GM12878 (cell line): Measurements from ENCODE around the gene GLIPR2. TPM values are rescaled to one million over a fixed set of nuclear protein-coding genes. Genes with fewer than 3 reads are reported as not detected.
A peak's percentile ranks its signal among the peaks of the same experiment; 100 is the strongest.

Experiments used
- ATAC-seq: fragments of 200-7000 bp; cut with Tn5 transposase; 3 replicates; pipeline ENCODE4 v1.9.1; 2020; ENCODE audit warnings: mild to moderate bottlenecking, moderate library complexity
- BruUV-seq: library from RNA; stranded (reverse); fragments of 400-500 nt; replicated peaks from 2 replicates; lab custom pipeline; 2021; lab: Mats Ljungman, UMichigan
- CTCF ChIA-PET: fragments of 300-600 bp; sonication (Branson Sonifier 250); formaldehyde crosslinking; extraction: SDS; loops from one replicate; lab custom pipeline; 2021; ENCODE audit warnings: inconsistent platforms; lab: Yijun Ruan, JAX
- POLR2A ChIA-PET: fragments of 350-600 bp; formaldehyde crosslinking; extraction: SDS; loops from one replicate; lab custom pipeline; 2021; ENCODE audit warnings: inconsistent platforms; lab: Charles Lee
- RAD21 ChIA-PET: fragments of 300-600 bp; sonication (Branson Sonifier 250); formaldehyde crosslinking; loops from one replicate; lab custom pipeline; 2023; ENCODE audit warnings: antibody characterized with exemption; ENCODE audit not compliant: unreplicated experiment; lab: Charles Lee
- SMC1A ChIA-PET: fragments of 300-600 bp; sonication (Branson Sonifier 250); formaldehyde crosslinking; loops from one replicate; lab custom pipeline; 2023; ENCODE audit not compliant: unreplicated experiment, uncharacterized antibody; lab: Charles Lee
- DNase-seq: peaks from one replicate; pipeline ENCODE4 v3.0.0-alpha.2; 2011; ENCODE audit warnings: low read depth, low spot score
- FAIRE-seq: peaks from 3 replicates; lab custom pipeline; 2011; peaks lifted over from hg19 to GRCh38; lab: Jason Lieb, UNC
- H2AFZ ChIP-seq: 2 replicates; pipeline ENCODE4 v1.6.0; 2011; ENCODE audit warnings: low read depth, low read length, control low read depth; ENCODE audit not compliant: control insufficient read depth
- H3K27ac ChIP-seq: 2 replicates; pipeline ENCODE4 v1.5.1; 2011; ENCODE audit warnings: control low read depth; ENCODE audit not compliant: control insufficient read depth, insufficient read depth
- H3K27me3 ChIP-seq, 2 experiments: replicated peaks in 1 of 2; 2 replicates each; pipeline versions ENCODE4 v1.6.0 to v1.6.1; 2011; ENCODE audit warnings: low read length in 1 of 2; ENCODE audit not compliant: control insufficient read depth in 2 of 2, insufficient read depth in 2 of 2
- H3K36me3 ChIP-seq, 2 experiments: 2 replicates each; pipeline ENCODE4 v1.5.1; 2011; ENCODE audit warnings: low read length in 1 of 2; ENCODE audit not compliant: control insufficient read depth in 2 of 2, insufficient read depth in 2 of 2
- H3K4me1 ChIP-seq: 2 replicates; pipeline ENCODE4 v1.6.1; 2011; ENCODE audit warnings: mild to moderate bottlenecking, low read length, moderate library complexity, mixed read lengths; ENCODE audit not compliant: control insufficient read depth, insufficient read depth
- H3K4me2 ChIP-seq: 2 replicates; pipeline ENCODE4 v1.6.0; 2011; ENCODE audit warnings: control low read depth; ENCODE audit not compliant: control insufficient read depth, insufficient read depth
- H3K4me3 ChIP-seq: fragments of 200-600 bp; sonication (generic); 2 replicates; pipeline ENCODE4 v1.5.1; 2016
- H3K79me2 ChIP-seq: 2 replicates; pipeline ENCODE4 v1.6.0; 2011; ENCODE audit warnings: low read length; ENCODE audit not compliant: control insufficient read depth, insufficient read depth
- H3K9ac ChIP-seq: 2 replicates; pipeline ENCODE4 v1.8.0; 2011; ENCODE audit warnings: low read length, control low read depth, mixed read lengths; ENCODE audit not compliant: control insufficient read depth, insufficient read depth
- H3K9me3 ChIP-seq: replicated peaks from 3 replicates; pipeline ENCODE4 v1.5.1; 2011; ENCODE audit warnings: mild to moderate bottlenecking, low read length; ENCODE audit not compliant: control insufficient read depth, insufficient read depth
- H4K20me1 ChIP-seq: 2 replicates; pipeline ENCODE4 v1.6.0; 2011; ENCODE audit not compliant: control insufficient read depth, insufficient read depth
- BHLHE40 ChIP-seq, 2 experiments: fragments of 450-650 bp in 1 of 2; IDR thresholded peaks; 2 replicates each; pipeline ENCODE4 v1.6.1; 2011 to 2017; ENCODE audit warnings: low read depth in 2 of 2, borderline replicate concordance in 1 of 2, improper control_type of control experiment in 1 of 2, low read length in 1 of 2, mild to moderate bottlenecking in 1 of 2
- CBFB ChIP-seq: IDR thresholded peaks from 2 replicates; pipeline ENCODE4 v1.6.1; 2016; ENCODE audit warnings: antibody characterized with exemption, low read depth
- IKZF2 ChIP-seq, 2 experiments: fragments of 450-650 bp; IDR thresholded peaks; 2 replicates each; pipeline ENCODE4 v1.6.1; 2017; ENCODE audit warnings: mild to moderate bottlenecking in 2 of 2, moderate library complexity in 2 of 2
- RAD21 ChIP-seq: IDR thresholded peaks from 2 replicates; pipeline ENCODE4 v1.6.1; 2011; ENCODE audit warnings: mild to moderate bottlenecking, low read depth, low read length, moderate library complexity; ENCODE audit not compliant: insufficient read depth
- RB1 ChIP-seq: fragments of 450-650 bp; formaldehyde crosslinking; IDR thresholded peaks from 2 replicates; pipeline ENCODE4 v1.6.1; 2017; ENCODE audit warnings: mild to moderate bottlenecking, borderline replicate concordance
- RUNX3 ChIP-seq: IDR thresholded peaks from 2 replicates; pipeline ENCODE4 v1.6.1; 2012; ENCODE audit warnings: low read length, inconsistent platforms
- SMARCA5 ChIP-seq: fragments of 450-650 bp; IDR thresholded peaks from 2 replicates; pipeline ENCODE4 v1.6.1; 2017; ENCODE audit warnings: mild to moderate bottlenecking
- SMC3 ChIP-seq: IDR thresholded peaks from 2 replicates; pipeline ENCODE4 v1.6.1; 2011; ENCODE audit warnings: low read length, improper control_type of control experiment, borderline replicate concordance
- ZZZ3 ChIP-seq: IDR thresholded peaks from 2 replicates; pipeline ENCODE4 v1.6.1; 2011; ENCODE audit warnings: low read depth; ENCODE audit not compliant: control insufficient read depth, insufficient read length
- WGBS: methylation state at CpG from one replicate; pipeline ENCODE4 v1.1.6; 2016; ENCODE audit warnings: low lambda C conversion rate; ENCODE audit not compliant: insufficient replicate concordance, insufficient coverage; ENCODE audit errors: missing lambda C conversion rate; 5-methylcytosine and 5-hydroxymethylcytosine counted together
- in situ Hi-C: fragments of 300-500 bp; cut with MboI; formaldehyde crosslinking; loops from 9 replicates; pipeline ENCODE4 v1.14.3; 2018; ENCODE audit warnings: mixed read lengths
- intact Hi-C: fragments of 100-400 bp; cut with micrococcal nuclease; formaldehyde crosslinking; loops from one replicate; pipeline ENCODE4 v1.14.2; 2022; ENCODE audit not compliant: unreplicated experiment
- polyA plus RNA-seq, 11 experiments: library from polyadenylated mRNA; depleted of rRNA in 4 of 11; unstranded in 6 of 11; stranded (reverse) in 5 of 11; fragments of >200 nt; fragmentation: Nextera tagmentation in 4 of 11; fragmentation: Illumina TruSeq in 1 of 11; extraction: Ambion mirVana in 4 of 11; extraction: Trizol in 1 of 11; gene quantifications; 1 replicate in 1 of 11; 2 replicates in 10 of 11; pipeline versions ENCODE4 v1.2.1 to v1.2.3, GENCODE V29; 2011 to 2016; ENCODE audit warnings: inconsistent platforms in 2 of 11, missing spikeins in 2 of 11, low read depth in 1 of 11
- total RNA-seq, 4 experiments: library from RNA; depleted of rRNA in 3 of 4; stranded (reverse); fragments of >200 nt in 3 of 4; fragmentation: Illumina TruSeq in 1 of 4; extraction: Trizol in 1 of 4; gene quantifications; 2 replicates each; pipeline versions ENCODE4 v1.2.1 to v1.2.3, GENCODE V29; 2013 to 2021
- TF ChIP-seq, protein P1 (sequence below): IDR thresholded peaks from 2 replicates; pipeline ENCODE4 v1.6.1; 2012; ENCODE audit warnings: mild to moderate bottlenecking, low read depth, low read length
- TF ChIP-seq, protein P2 (sequence below): fragments of 450-650 bp; IDR thresholded peaks from 2 replicates; pipeline ENCODE4 v1.6.1; 2018; ENCODE audit warnings: borderline replicate concordance, mild to moderate bottlenecking; ENCODE audit not compliant: partially characterized antibody
- TF ChIP-seq, protein P3 (sequence below): fragments of 450-650 bp; IDR thresholded peaks from 2 replicates; pipeline ENCODE4 v1.6.1; 2018; ENCODE audit warnings: mild to moderate bottlenecking, low read depth, moderate library complexity; ENCODE audit not compliant: partially characterized antibody

The GLIPR2 gene
- total and polyA plus RNA-seq, 10 of the 15 experiments (the other 5 are each of a cell fraction or from before 2014, with no cell fraction given) = 0.41 to 3.5 (median 2.2) TPM

DNA sequence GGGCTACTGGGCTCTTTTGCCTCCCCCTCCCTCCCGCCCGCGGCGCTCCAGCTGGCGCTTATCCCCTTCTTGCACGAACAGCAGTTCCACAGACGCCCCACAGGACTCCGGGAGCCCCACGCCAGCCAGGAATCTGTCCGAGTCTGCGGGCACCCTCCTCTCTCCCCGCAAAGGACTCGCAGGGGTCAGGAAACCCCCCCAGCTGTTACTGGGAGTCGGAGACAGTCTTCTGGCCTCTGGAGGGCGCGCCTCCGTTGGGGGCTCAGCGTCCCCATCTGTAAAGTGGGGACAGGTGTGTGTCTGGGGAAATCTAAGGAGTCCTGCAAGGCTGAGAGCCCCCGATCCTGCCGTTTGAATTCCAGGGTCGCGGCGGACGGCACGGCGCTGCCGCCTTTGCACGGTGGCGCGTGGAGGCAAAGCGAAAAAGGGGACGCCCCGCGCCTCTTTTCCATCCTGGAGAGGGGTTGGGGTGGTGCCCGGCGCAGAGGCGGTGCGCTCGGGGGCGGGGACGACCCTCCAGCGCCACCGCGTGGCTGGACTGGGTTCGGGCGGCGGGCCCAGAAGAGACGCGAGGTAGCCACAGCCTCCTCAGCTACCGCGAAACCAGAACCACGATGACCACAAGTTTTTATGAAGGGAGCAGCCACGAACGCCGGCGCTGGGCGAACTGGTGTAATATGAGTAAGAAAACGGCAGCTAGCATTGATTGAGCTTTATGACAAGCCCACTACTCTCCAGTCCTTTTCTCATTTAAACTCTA, 29.8 kb downstream of the GLIPR2 start:
- Histone ChIP-seq H3K27ac (no peak overlapping the region), H3K79me2 (no peaks in the 10 kb centered on the region), H3K9me3 (no peaks in the 10 kb centered on the region), H3K36me3 (no peaks in the 10 kb centered on the region), H2AFZ (peak overlapping the region; percentile 63), H3K4me2 (peak overlapping the region; percentile 85), H3K9ac (no peak overlapping the region), H3K27me3 (no peaks in the 10 kb centered on the region; a peak in 2 of 4 replicates), H3K4me3 (peak overlapping the region; percentile 55; the same call in 1 of the 2 replicates), H3K4me1 (peaks cover 3% of the 10 kb centered on the region; the same call in 1 of the 2 replicates), H4K20me1 (no peaks in the 10 kb centered on the region)
- in situ Hi-C loops (loop anchor here (5.0 kb wide), 1 partner anchor 64 kb away; no protein-coding TSS in a partner anchor), intact Hi-C loops (loop anchor here (1.0 to 10.0 kb wide), 3 partner anchors 63 to 212 kb away; partner anchors contain the start of gene RECK)
- DNase-seq (no peak), FAIRE-seq (peak; percentile 94), ATAC-seq (peak; percentile 100)
- ChIA-PET SMC1A (interaction anchor here (0.6 to 9.1 kb wide), 7 partner anchors 10 to 158 kb away, joined by 3 to 134 read pairs (median 3); no protein-coding TSS in a partner anchor), RAD21 (interaction anchor here (0.6 to 7.2 kb wide), 11 partner anchors 11 to 1902 kb away, joined by 3 to 105 read pairs (median 4); partner anchors contain the start of gene CLTA), POLR2A (interaction anchor here (0.6 to 1.1 kb wide), 2 partner anchors 63 to 85 kb away, joined by 3 read pairs; no protein-coding TSS in a partner anchor), CTCF (interaction anchor here (0.6 to 7.8 kb wide), 25 partner anchors 9 to 397 kb away, joined by 3 to 258 read pairs (median 3); partner anchors contain the start of gene CLTA)
- 6% methylated on average over 51 of the region's 58 CpGs for WGBS
- BruUV-seq = no TSS peak
- TF ChIP-seq, protein P1, sequence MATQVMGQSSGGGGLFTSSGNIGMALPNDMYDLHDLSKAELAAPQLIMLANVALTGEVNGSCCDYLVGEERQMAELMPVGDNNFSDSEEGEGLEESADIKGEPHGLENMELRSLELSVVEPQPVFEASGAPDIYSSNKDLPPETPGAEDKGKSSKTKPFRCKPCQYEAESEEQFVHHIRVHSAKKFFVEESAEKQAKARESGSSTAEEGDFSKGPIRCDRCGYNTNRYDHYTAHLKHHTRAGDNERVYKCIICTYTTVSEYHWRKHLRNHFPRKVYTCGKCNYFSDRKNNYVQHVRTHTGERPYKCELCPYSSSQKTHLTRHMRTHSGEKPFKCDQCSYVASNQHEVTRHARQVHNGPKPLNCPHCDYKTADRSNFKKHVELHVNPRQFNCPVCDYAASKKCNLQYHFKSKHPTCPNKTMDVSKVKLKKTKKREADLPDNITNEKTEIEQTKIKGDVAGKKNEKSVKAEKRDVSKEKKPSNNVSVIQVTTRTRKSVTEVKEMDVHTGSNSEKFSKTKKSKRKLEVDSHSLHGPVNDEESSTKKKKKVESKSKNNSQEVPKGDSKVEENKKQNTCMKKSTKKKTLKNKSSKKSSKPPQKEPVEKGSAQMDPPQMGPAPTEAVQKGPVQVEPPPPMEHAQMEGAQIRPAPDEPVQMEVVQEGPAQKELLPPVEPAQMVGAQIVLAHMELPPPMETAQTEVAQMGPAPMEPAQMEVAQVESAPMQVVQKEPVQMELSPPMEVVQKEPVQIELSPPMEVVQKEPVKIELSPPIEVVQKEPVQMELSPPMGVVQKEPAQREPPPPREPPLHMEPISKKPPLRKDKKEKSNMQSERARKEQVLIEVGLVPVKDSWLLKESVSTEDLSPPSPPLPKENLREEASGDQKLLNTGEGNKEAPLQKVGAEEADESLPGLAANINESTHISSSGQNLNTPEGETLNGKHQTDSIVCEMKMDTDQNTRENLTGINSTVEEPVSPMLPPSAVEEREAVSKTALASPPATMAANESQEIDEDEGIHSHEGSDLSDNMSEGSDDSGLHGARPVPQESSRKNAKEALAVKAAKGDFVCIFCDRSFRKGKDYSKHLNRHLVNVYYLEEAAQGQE = no peak
- TF ChIP-seq, protein P2, sequence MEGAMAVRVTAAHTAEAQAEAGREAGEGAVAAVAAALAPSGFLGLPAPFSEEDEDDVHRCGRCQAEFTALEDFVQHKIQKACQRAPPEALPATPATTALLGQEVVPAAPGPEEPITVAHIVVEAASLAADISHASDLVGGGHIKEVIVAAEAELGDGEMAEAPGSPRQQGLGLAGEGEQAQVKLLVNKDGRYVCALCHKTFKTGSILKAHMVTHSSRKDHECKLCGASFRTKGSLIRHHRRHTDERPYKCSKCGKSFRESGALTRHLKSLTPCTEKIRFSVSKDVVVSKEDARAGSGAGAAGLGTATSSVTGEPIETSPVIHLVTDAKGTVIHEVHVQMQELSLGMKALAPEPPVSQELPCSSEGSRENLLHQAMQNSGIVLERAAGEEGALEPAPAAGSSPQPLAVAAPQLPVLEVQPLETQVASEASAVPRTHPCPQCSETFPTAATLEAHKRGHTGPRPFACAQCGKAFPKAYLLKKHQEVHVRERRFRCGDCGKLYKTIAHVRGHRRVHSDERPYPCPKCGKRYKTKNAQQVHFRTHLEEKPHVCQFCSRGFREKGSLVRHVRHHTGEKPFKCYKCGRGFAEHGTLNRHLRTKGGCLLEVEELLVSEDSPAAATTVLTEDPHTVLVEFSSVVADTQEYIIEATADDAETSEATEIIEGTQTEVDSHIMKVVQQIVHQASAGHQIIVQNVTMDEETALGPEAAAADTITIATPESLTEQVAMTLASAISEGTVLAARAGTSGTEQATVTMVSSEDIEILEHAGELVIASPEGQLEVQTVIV = no peak
- TF ChIP-seq IKZF2 (IDR thresholded peaks at IDR 0.05) (peak in 1 of 2 experiments; percentile 38; a peak in 1 of 4 replicates), CBFB (peak; percentile 76), RB1 (0 out of 2 replicates have a peak, but pooled peaks have one; percentile 37), RAD21 (peak; percentile 81), SMC3 (peak; percentile 88), ZZZ3 (no peak), BHLHE40 (IDR thresholded peaks at IDR 0.05; ENCODE audit: borderline replicate concordance in 1 of 2, low read depth in 2 of 2, low read length in 1 of 2) (peak in 1 of 2 experiments; percentile 37; a peak in 1 of 4 replicates), SMARCA5 (no peak), RUNX3 (peak; percentile 91)
- TF ChIP-seq, protein P3, sequence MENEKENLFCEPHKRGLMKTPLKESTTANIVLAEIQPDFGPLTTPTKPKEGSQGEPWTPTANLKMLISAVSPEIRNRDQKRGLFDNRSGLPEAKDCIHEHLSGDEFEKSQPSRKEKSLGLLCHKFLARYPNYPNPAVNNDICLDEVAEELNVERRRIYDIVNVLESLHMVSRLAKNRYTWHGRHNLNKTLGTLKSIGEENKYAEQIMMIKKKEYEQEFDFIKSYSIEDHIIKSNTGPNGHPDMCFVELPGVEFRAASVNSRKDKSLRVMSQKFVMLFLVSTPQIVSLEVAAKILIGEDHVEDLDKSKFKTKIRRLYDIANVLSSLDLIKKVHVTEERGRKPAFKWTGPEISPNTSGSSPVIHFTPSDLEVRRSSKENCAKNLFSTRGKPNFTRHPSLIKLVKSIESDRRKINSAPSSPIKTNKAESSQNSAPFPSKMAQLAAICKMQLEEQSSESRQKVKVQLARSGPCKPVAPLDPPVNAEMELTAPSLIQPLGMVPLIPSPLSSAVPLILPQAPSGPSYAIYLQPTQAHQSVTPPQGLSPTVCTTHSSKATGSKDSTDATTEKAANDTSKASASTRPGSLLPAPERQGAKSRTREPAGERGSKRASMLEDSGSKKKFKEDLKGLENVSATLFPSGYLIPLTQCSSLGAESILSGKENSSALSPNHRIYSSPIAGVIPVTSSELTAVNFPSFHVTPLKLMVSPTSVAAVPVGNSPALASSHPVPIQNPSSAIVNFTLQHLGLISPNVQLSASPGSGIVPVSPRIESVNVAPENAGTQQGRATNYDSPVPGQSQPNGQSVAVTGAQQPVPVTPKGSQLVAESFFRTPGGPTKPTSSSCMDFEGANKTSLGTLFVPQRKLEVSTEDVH = no peak
